IMR-90 (cell line): Measurements from ENCODE around the gene SLC4A1AP. TPM values are rescaled to one million over a fixed set of nuclear protein-coding genes. Genes with fewer than 3 reads are reported as not detected.

ENCODE experiments used
- ATAC-seq: fragments of 200-7000 bp; cut with Tn5 transposase; 2 replicates; pipeline ENCODE4 v1.9.1; 2020; ENCODE audit warnings: low read depth, mild to moderate bottlenecking, moderate library complexity
- BruUV-seq: library from RNA; stranded (reverse); fragments of 400-500 nt; replicated peaks from 2 replicates; lab custom pipeline; 2021; lab: Mats Ljungman, UMichigan
- CTCF ChIA-PET: fragments of 300-600 bp; formaldehyde crosslinking; extraction: SDS; loops from one replicate; lab custom pipeline; 2021; ENCODE audit warnings: antibody characterized with exemption; lab: Yijun Ruan, JAX
- POLR2A ChIA-PET: fragments of 300-600 bp; sonication (Branson Sonifier 250); formaldehyde crosslinking; loops from one replicate; lab custom pipeline; 2022; ENCODE audit warnings: antibody characterized with exemption; ENCODE audit not compliant: unreplicated experiment; lab: Charles Lee
- DNase-seq: peaks from one replicate; pipeline ENCODE4 v3.0.0; 2013
- H2AFZ ChIP-seq: replicated peaks from 2 replicates; pipeline ENCODE3; 2013; ENCODE audit warnings: low read length, mild to moderate bottlenecking; ENCODE audit not compliant: poor library complexity
- H2AK5ac ChIP-seq: 2 replicates; pipeline ENCODE4 v1.6.1; 2013; ENCODE audit warnings: low read depth, low read length, inconsistent platforms
- H2AK9ac ChIP-seq: replicated peaks from 2 replicates; pipeline ENCODE3; 2013; ENCODE audit warnings: mild to moderate bottlenecking, low read depth, low read length, moderate library complexity; ENCODE audit not compliant: poor library complexity
- H2BK120ac ChIP-seq: 2 replicates; pipeline ENCODE4 v1.6.1; 2013; ENCODE audit warnings: low read depth, low read length, inconsistent platforms
- H2BK15ac ChIP-seq: 3 replicates; pipeline ENCODE4 v1.6.1; 2013; ENCODE audit warnings: low read depth, low read length, inconsistent platforms
- H2BK20ac ChIP-seq: 2 replicates; pipeline ENCODE4 v1.6.1; 2013; ENCODE audit warnings: low read depth, mild to moderate bottlenecking, inconsistent platforms, low read length, moderate library complexity
- H2BK5ac ChIP-seq: 2 replicates; pipeline ENCODE4 v1.6.1; 2013; ENCODE audit warnings: mild to moderate bottlenecking, low read depth, low read length, inconsistent platforms; ENCODE audit not compliant: poor library complexity, severe bottlenecking
- H3K14ac ChIP-seq: replicated peaks from 2 replicates; pipeline ENCODE4 v1.6.1; 2013; ENCODE audit warnings: low read depth, low read length, inconsistent platforms
- H3K18ac ChIP-seq: 2 replicates; pipeline ENCODE4 v1.6.1; 2013; ENCODE audit warnings: low read depth, low read length, control low read depth
- H3K23ac ChIP-seq: 2 replicates; pipeline ENCODE4 v1.6.1; 2013; ENCODE audit warnings: low read depth, low read length, inconsistent platforms
- H3K27ac ChIP-seq: 2 replicates; pipeline ENCODE4 v1.5.1; 2013; ENCODE audit warnings: mild to moderate bottlenecking, control low read depth, low read length; ENCODE audit not compliant: insufficient read depth
- H3K27me3 ChIP-seq: 2 replicates; pipeline ENCODE4 v1.6.1; 2013; ENCODE audit warnings: low read length; ENCODE audit not compliant: control insufficient read depth, insufficient read depth
- H3K36me3 ChIP-seq: 2 replicates; pipeline ENCODE4 v1.6.1; 2013; ENCODE audit warnings: low read length, mixed read lengths; ENCODE audit not compliant: control insufficient read depth, insufficient read depth
- H3K4ac ChIP-seq: 2 replicates; pipeline ENCODE4 v1.6.1; 2013; ENCODE audit warnings: low read depth, low read length, inconsistent platforms
- H3K4me1 ChIP-seq: 2 replicates; pipeline ENCODE4 v1.6.1; 2013; ENCODE audit warnings: low read length, mixed read lengths; ENCODE audit not compliant: control insufficient read depth, insufficient read depth
- H3K4me2 ChIP-seq: 2 replicates; pipeline ENCODE4 v1.6.1; 2013; ENCODE audit warnings: low read depth, mild to moderate bottlenecking, control low read depth, low read length, moderate library complexity
- H3K4me3 ChIP-seq: 2 replicates; pipeline ENCODE4 v1.5.1; 2013; ENCODE audit warnings: low read depth, mild to moderate bottlenecking, control low read depth, low read length, moderate library complexity; ENCODE audit not compliant: insufficient read depth
- H3K56ac ChIP-seq: 2 replicates; pipeline ENCODE4 v1.6.1; 2013; ENCODE audit warnings: low read length, inconsistent platforms; ENCODE audit not compliant: insufficient read depth; ENCODE audit errors: extremely low read depth
- H3K79me1 ChIP-seq, 2 experiments: 2 replicates each; pipeline ENCODE4 v1.6.1; 2013; ENCODE audit warnings: low read length in 2 of 2, inconsistent platforms in 1 of 2, low read depth in 1 of 2
- H3K9ac ChIP-seq: 2 replicates; pipeline ENCODE4 v1.6.1; 2013; ENCODE audit warnings: low read depth, low read length, control low read depth
- H3K9me1 ChIP-seq: 2 replicates; pipeline ENCODE4 v1.6.1; 2013; ENCODE audit warnings: low read length, inconsistent platforms; ENCODE audit not compliant: insufficient read depth
- H3K9me3 ChIP-seq: 2 replicates; pipeline ENCODE4 v1.6.1; 2013; ENCODE audit warnings: low read length; ENCODE audit not compliant: control insufficient read depth, insufficient read depth
- H4K20me1 ChIP-seq: 2 replicates; pipeline ENCODE4 v1.6.1; 2013; ENCODE audit warnings: low read length, inconsistent platforms; ENCODE audit not compliant: insufficient read depth
- H4K5ac ChIP-seq: 2 replicates; pipeline ENCODE4 v1.6.1; 2013; ENCODE audit warnings: mild to moderate bottlenecking, low read depth, low read length, control low read depth
- H4K8ac ChIP-seq, 2 experiments: 2 replicates each; pipeline ENCODE4 v1.6.1; 2013; ENCODE audit warnings: low read depth in 2 of 2, low read length in 2 of 2, control low read depth in 1 of 2, inconsistent platforms in 1 of 2
- H4K91ac ChIP-seq: 2 replicates; pipeline ENCODE4 v1.6.1; 2013; ENCODE audit warnings: low read depth, low read length, inconsistent platforms; ENCODE audit not compliant: insufficient read depth
- FOS ChIP-seq: fragments of 150-350 bp; IDR thresholded peaks from 2 replicates; pipeline ENCODE4 v1.6.1; 2016; ENCODE audit warnings: low read depth, low read length
- MAFK ChIP-seq: IDR thresholded peaks from 2 replicates; pipeline ENCODE4 v1.6.1; 2012; ENCODE audit warnings: low read depth, low read length, improper control_type of control experiment
- RCOR1 ChIP-seq: IDR thresholded peaks from 2 replicates; pipeline ENCODE4 v1.6.1; 2012; ENCODE audit warnings: mild to moderate bottlenecking, low read length, improper control_type of control experiment; ENCODE audit not compliant: insufficient replicate concordance
- SMC3 ChIP-seq: fragments of 150-350 bp; IDR thresholded peaks from 2 replicates; pipeline ENCODE4 v1.6.1; 2016; ENCODE audit warnings: low read depth, mild to moderate bottlenecking, antibody characterized with exemption, low read length, moderate library complexity
- dilution Hi-C: fragments of 300-500 bp; cut with HindIII; formaldehyde crosslinking; loops from one replicate; pipeline ENCODE4 v1.14.3; 2018; ENCODE audit warnings: low sequenced_read_pairs; ENCODE audit not compliant: unreplicated experiment
- in situ Hi-C: fragments of 300-500 bp; cut with MboI; formaldehyde crosslinking; loops from 3 replicates; pipeline ENCODE4 v1.14.3; 2019; ENCODE audit warnings: low sequenced_read_pairs, inconsistent platforms, mixed read lengths
- intact Hi-C: fragments of 100-400 bp; cut with micrococcal nuclease; formaldehyde crosslinking; loops from 2 replicates; pipeline ENCODE4 v1.10.0; 2022
- polyA plus RNA-seq, 3 experiments: library from polyadenylated mRNA; depleted of rRNA; stranded (reverse); fragments of >200 nt; gene quantifications; 2 replicates each; pipeline ENCODE4 v1.2.3, GENCODE V29; 2012; ENCODE audit warnings: low replicate concordance in 1 of 3
- total RNA-seq: library from RNA; depleted of rRNA; stranded (reverse); fragments of >200 nt; gene quantifications from 2 replicates; pipeline ENCODE4 v1.2.3, GENCODE V29; 2012

SLC4A1AP gene
- total and polyA plus RNA-seq, 2 of the 4 experiments (the other 2 are of a cell fraction) = 11.7 to 13.6 TPM

- no peak overlapping the region for H2BK5ac ChIP-seq
- no peak overlapping the region for H3K9ac ChIP-seq
- no peak overlapping the region for H4K91ac ChIP-seq
- H3K9me1 ChIP-seq = peaks cover 5% of the 10 kb centered on the region
- DNase-seq (no peak), ATAC-seq (no peak)
- no peak overlapping the region for H4K8ac ChIP-seq
- H3K4ac ChIP-seq = no peak overlapping the region
- no peak overlapping the region for H3K4me2 ChIP-seq
- TF ChIP-seq MAFK (no peak), SMC3 (no peak), RCOR1 (no peak), FOS (no peak)
- no peak overlapping the region for H3K4me3 ChIP-seq
- no peak overlapping the region for H4K5ac ChIP-seq
- intact Hi-C loops = no loop called here
- peaks cover 4% of the 10 kb centered on the region; the same call in 1 of the 2 replicates for H4K20me1 ChIP-seq
- in situ Hi-C loops = no loop called here
- H3K36me3 ChIP-seq = peaks cover 47% of the 10 kb centered on the region
- no peaks in the 10 kb centered on the region for H3K9me3 ChIP-seq
- no peak overlapping the region for H3K56ac ChIP-seq
- H2BK120ac ChIP-seq = no peak overlapping the region
- H3K18ac ChIP-seq = no peak overlapping the region
- H3K27ac ChIP-seq = no peak overlapping the region
- no peak overlapping the region for H2AFZ ChIP-seq
- H2BK15ac ChIP-seq = no peak overlapping the region
- peaks cover 3 to 7% of the 10 kb centered on the region in 2 experiments; a peak in 2 of 4 replicates for H3K79me1 ChIP-seq
- dilution Hi-C loops = no loop called here
- H2AK9ac ChIP-seq = no peak overlapping the region
- no peak overlapping the region for H3K23ac ChIP-seq
- H3K27me3 ChIP-seq = no peaks in the 10 kb centered on the region
- BruUV-seq = no TSS peak
- CTCF ChIA-PET = no interaction called here
- H3K14ac ChIP-seq = no peak overlapping the region
- H2BK20ac ChIP-seq = no peak overlapping the region
- POLR2A ChIA-PET = no interaction called here
- no peak overlapping the region for H2AK5ac ChIP-seq
- no peaks in the 10 kb centered on the region; the same call in 1 of the 2 replicates for H3K4me1 ChIP-seq
Measured at GRCh38 chr2:27652341-27652740, 11.3 kb upstream of the SLC4A1AP start.
